A549 (cell line): ENCODE data around the gene TNIP2. TPM values are rescaled to one million over a fixed set of nuclear protein-coding genes. Genes with fewer than 3 reads are reported as not detected.

Experiments
- ATAC-seq, 2 experiments: fragments of 200-7000 bp in 1 of 2; fragments of >200 bp in 1 of 2; cut with Nextera tagmentation in 1 of 2; cut with Tn5 transposase in 1 of 2; 3 replicates each; pipeline versions ENCODE4 v1.8.0 to v1.9.1; 2018 to 2020; ENCODE audit warnings: mild to moderate bottlenecking in 1 of 2, moderate library complexity in 1 of 2
- CTCF ChIA-PET: fragments of 300-600 bp; sonication (Branson Sonifier 250); formaldehyde crosslinking; extraction: SDS; loops from one replicate; lab custom pipeline; 2021; ENCODE audit warnings: antibody characterized with exemption, inconsistent platforms; lab: Yijun Ruan, JAX
- POLR2A ChIA-PET: fragments of 350-600 bp; formaldehyde crosslinking; extraction: SDS; loops from one replicate; lab custom pipeline; 2021; ENCODE audit warnings: antibody characterized with exemption, inconsistent platforms; lab: Yijun Ruan, JAX
- DNase-seq, 2 experiments: peaks; one replicate each; pipeline versions ENCODE4 v3.0.0 to v3.0.0-alpha.2; 2011 to 2016; ENCODE audit warnings: low read depth in 1 of 2, low spot score in 1 of 2
- FAIRE-seq: peaks from 2 replicates; lab custom pipeline; 2011; peaks lifted over from hg19 to GRCh38; lab: Jason Lieb, UNC
- H3K27ac ChIP-seq, 2 experiments: fragments of >200 bp; sonication (Bioruptor Twin); formaldehyde crosslinking; 3 replicates each; pipeline ENCODE4 v1.5.1; 2016 to 2017
- H3K4me1 ChIP-seq: fragments of >200 bp; sonication (Bioruptor Twin); formaldehyde crosslinking; 3 replicates; pipeline ENCODE4 v1.6.1; 2016
- H3K4me2 ChIP-seq: fragments of >200 bp; sonication (Bioruptor Twin); formaldehyde crosslinking; 3 replicates; pipeline ENCODE4 v1.6.1; 2016
- H3K4me3 ChIP-seq: fragments of >200 bp; sonication (Bioruptor Twin); formaldehyde crosslinking; 3 replicates; pipeline ENCODE4 v1.5.1; 2016
- H3K9me3 ChIP-seq: fragments of >200 bp; sonication (Bioruptor Twin); formaldehyde crosslinking; 3 replicates; pipeline ENCODE4 v1.6.1; 2016
- CBX2 ChIP-seq: fragments of 200-600 bp; sonication (generic); IDR thresholded peaks from 2 replicates; pipeline ENCODE4 v1.6.1; 2016; ENCODE audit warnings: low read depth, mild to moderate bottlenecking, borderline replicate concordance
- CBX8 ChIP-seq: fragments of 200-600 bp; sonication (generic); IDR thresholded peaks from 2 replicates; pipeline ENCODE4 v1.6.1; 2016
- CEBPB ChIP-seq, 2 experiments: fragments of >200 bp in 1 of 2; sonication (Bioruptor Twin) in 1 of 2; formaldehyde crosslinking in 1 of 2; IDR thresholded peaks; 2 replicates each; pipeline ENCODE4 v1.6.1; 2012 to 2016
- CHD4 ChIP-seq: fragments of 200-600 bp; sonication (generic); IDR thresholded peaks from 2 replicates; pipeline ENCODE4 v1.6.1; 2016; ENCODE audit warnings: antibody characterized with exemption, mild to moderate bottlenecking, borderline replicate concordance
- E2F6 ChIP-seq: IDR thresholded peaks from 2 replicates; pipeline ENCODE4 v1.6.1; 2012; ENCODE audit warnings: low read depth, borderline replicate concordance
- EHF ChIP-seq: fragments of 250-450 bp; sonication (Bioruptor Pico); IDR thresholded peaks from 2 replicates; pipeline ENCODE4 v1.5.0; 2020; ENCODE audit warnings: mild to moderate bottlenecking
- EHMT2 ChIP-seq: fragments of 200-600 bp; sonication (generic); IDR thresholded peaks from 2 replicates; pipeline ENCODE4 v1.6.1; 2016; ENCODE audit warnings: antibody characterized with exemption, low read depth, mild to moderate bottlenecking, moderate library complexity
- GATA3 ChIP-seq: IDR thresholded peaks from 2 replicates; pipeline ENCODE4 v1.6.1; 2012; ENCODE audit warnings: borderline replicate concordance
- HES2 ChIP-seq: fragments of >200 bp; sonication (Bioruptor Twin); formaldehyde crosslinking; IDR thresholded peaks from 2 replicates; pipeline ENCODE4 v1.6.1; 2016
- HEYL ChIP-seq: fragments of 250-450 bp; sonication (Bioruptor Pico); IDR thresholded peaks from 2 replicates; pipeline ENCODE4 v1.8.0; 2021; ENCODE audit warnings: mild to moderate bottlenecking, moderate library complexity
- HOXA7 ChIP-seq: fragments of 250-450 bp; sonication (Bioruptor Pico); IDR thresholded peaks from 2 replicates; pipeline ENCODE4 v1.5.0; 2020; ENCODE audit warnings: mild to moderate bottlenecking, moderate library complexity
- JUN ChIP-seq, 2 experiments: fragments of >200 bp; sonication (Bioruptor Twin); formaldehyde crosslinking; IDR thresholded peaks; 2 replicates in 1 of 2; 3 replicates in 1 of 2; pipeline ENCODE4 v1.6.1; 2016 to 2017
- KDM1A ChIP-seq: fragments of 200-600 bp; sonication (generic); IDR thresholded peaks from 2 replicates; pipeline ENCODE4 v1.6.1; 2016; ENCODE audit warnings: low read depth, mild to moderate bottlenecking
- KDM5A ChIP-seq: fragments of 200-600 bp; sonication (generic); IDR thresholded peaks from 2 replicates; pipeline ENCODE4 v1.6.1; 2016; ENCODE audit warnings: antibody characterized with exemption, mild to moderate bottlenecking
- MAFK ChIP-seq: fragments of 450-650 bp; IDR thresholded peaks from 2 replicates; pipeline ENCODE4 v1.6.1; 2014; ENCODE audit not compliant: partially characterized antibody
- NFE2L2 ChIP-seq: fragments of 150-350 bp; conservative IDR thresholded peaks from 2 replicates; pipeline ENCODE4 v1.6.1; 2014; ENCODE audit warnings: low read length
- POLR2A ChIP-seq: IDR thresholded peaks from 2 replicates; pipeline ENCODE4 v1.6.1; 2012; ENCODE audit warnings: mild to moderate bottlenecking, low read length
- POLR2AphosphoS2 ChIP-seq: conservative IDR thresholded peaks from 2 replicates; pipeline ENCODE4 v1.6.1; 2012; ENCODE audit warnings: low read length, improper control_type of control experiment, inconsistent platforms
- RARB ChIP-seq: fragments of 250-450 bp; sonication (Bioruptor Pico); IDR thresholded peaks from 2 replicates; pipeline ENCODE4 v1.8.0; 2021; ENCODE audit warnings: mild to moderate bottlenecking, moderate library complexity
- SMC3 ChIP-seq: fragments of >200 bp; sonication (Bioruptor Twin); formaldehyde crosslinking; IDR thresholded peaks from 3 replicates; pipeline ENCODE4 v1.6.1; 2018; ENCODE audit warnings: inconsistent platforms
- SREBF2 ChIP-seq: fragments of 450-650 bp; IDR thresholded peaks from 2 replicates; pipeline ENCODE4 v1.6.1; 2014; ENCODE audit warnings: mild to moderate bottlenecking, moderate library complexity
- TFCP2L1 ChIP-seq: fragments of 250-450 bp; sonication (Bioruptor Pico); IDR thresholded peaks from 2 replicates; pipeline ENCODE4 v1.5.0; 2021; ENCODE audit warnings: mild to moderate bottlenecking
- TP53 ChIP-seq: fragments of 250-450 bp; sonication (Bioruptor Pico); IDR thresholded peaks from 2 replicates; pipeline ENCODE4 v1.5.0; 2021; ENCODE audit warnings: mild to moderate bottlenecking, moderate library complexity
- ZC3H11A ChIP-seq: fragments of 450-650 bp; IDR thresholded peaks from 2 replicates; pipeline ENCODE4 v1.6.1; 2014; ENCODE audit warnings: antibody characterized with exemption, mild to moderate bottlenecking
- ZFP36 ChIP-seq: fragments of 450-650 bp; IDR thresholded peaks from 2 replicates; pipeline ENCODE4 v1.6.1; 2014; ENCODE audit warnings: borderline replicate concordance; ENCODE audit not compliant: partially characterized antibody
- WGBS: methylation state at CpG from one replicate; pipeline ENCODE4 v1.1.6; 2017; ENCODE audit errors: missing lambda C conversion rate; 5-methylcytosine and 5-hydroxymethylcytosine counted together
- polyA plus RNA-seq, 4 experiments: library from polyadenylated mRNA; depleted of rRNA in 3 of 4; stranded (reverse); fragments of >200 nt; fragmentation: RNase III in 1 of 4; extraction: RNeasy Plus Mini Kit Qiagen cat#74134 plus additional on column Dnase treatment in 1 of 4; gene quantifications; 2 replicates in 3 of 4; 3 replicates in 1 of 4; pipeline ENCODE4 v1.2.3, GENCODE V29; 2011 to 2017

Gene TNIP2
- polyA plus RNA-seq, 2 of the 4 experiments (the other 2 are of a cell fraction) = 20.0 to 27.9 TPM

GRCh38 chr4:2714061-2714770 lies 41.9 kb downstream of the TNIP2 start:
- Histone ChIP-seq H3K27ac (no peak overlapping the region), H3K4me3 (no peak overlapping the region), H3K9me3 (no peaks in the 10 kb centered on the region), H3K4me1 (no peaks in the 10 kb centered on the region), H3K4me2 (no peak overlapping the region)
- WGBS = 90% methylated on average over 10 of the region's 10 CpGs
- CTCF ChIA-PET = interaction anchor here (0.7 kb wide), 1 partner anchor 8 kb away, joined by 3 read pairs; no protein-coding TSS in a partner anchor
- FAIRE-seq = no peak
- POLR2A ChIA-PET = no interaction called here
- TF ChIP-seq NFE2L2 = no peak
- no peak for TF ChIP-seq HEYL
- TF ChIP-seq CHD4 = no peak
- TF ChIP-seq JUN (IDR thresholded peaks at IDR 0.05) = no peak
- no peak for TF ChIP-seq KDM5A
- TF ChIP-seq ZC3H11A = no peak
- TF ChIP-seq MAFK = no peak
- TF ChIP-seq CEBPB (IDR thresholded peaks at IDR 0.05) = no peak
- no peak for TF ChIP-seq TFCP2L1 (CRISPR knock-in tag)
- ATAC-seq = no peak
- no peak for DNase-seq

- no peak for DNase-seq
- Histone ChIP-seq H3K4me2 (no peak overlapping the region), H3K4me1 (no peaks in the 10 kb centered on the region), H3K9me3 (no peaks in the 10 kb centered on the region), H3K27ac (no peak overlapping the region), H3K4me3 (no peak overlapping the region)
- ChIA-PET POLR2A (no interaction called here), CTCF (interaction anchor here (0.7 kb wide), 1 partner anchor 9 kb away, joined by 3 read pairs; no protein-coding TSS in a partner anchor)
- TF ChIP-seq TP53 (CRISPR knock-in tag) (no peak), POLR2AphosphoS2 (no peak), JUN (IDR thresholded peaks at IDR 0.05) (no peak), CBX2 (no peak), GATA3 (no peak), NFE2L2 (no peak), CBX8 (no peak), HEYL (no peak), HOXA7 (CRISPR knock-in tag) (no peak), KDM1A (no peak), E2F6 (no peak), EHMT2 (no peak), RARB (CRISPR knock-in tag) (no peak)
- no peak for ATAC-seq
- FAIRE-seq = no peak
- WGBS = 95% methylated on average over 5 of the region's 5 CpGs
Observed at GRCh38 chr4:2713337-2713736, 42.8 kb downstream of the TNIP2 start.

GRCh38 chr4:2712261-2712842 lies 43.8 kb downstream of the TNIP2 start:
- TF ChIP-seq HES2 (no peak), SREBF2 (no peak)

GRCh38 chr4:2702770-2703169 lies 53.4 kb downstream of the TNIP2 start:
- ChIA-PET CTCF (no interaction called here), POLR2A (no interaction called here)
- 97% methylated on average over 7 of the region's 7 CpGs for WGBS
- H3K27ac ChIP-seq = no peak overlapping the region
- H3K9me3 ChIP-seq = no peaks in the 10 kb centered on the region
- TF ChIP-seq KDM5A = no peak
- no peak for TF ChIP-seq POLR2A
- no peak for TF ChIP-seq EHMT2
- no peak for TF ChIP-seq SMC3
- TF ChIP-seq ZFP36 = no peak
- no peak for TF ChIP-seq ZC3H11A
- no peak for TF ChIP-seq GATA3
- no peak for TF ChIP-seq EHF (CRISPR knock-in tag)
- TF ChIP-seq E2F6 = no peak
- H3K4me1 ChIP-seq = no peaks in the 10 kb centered on the region
- FAIRE-seq (no peak), DNase-seq (no peak), ATAC-seq (no peak)
- H3K4me3 ChIP-seq = no peak overlapping the region
- H3K4me2 ChIP-seq = no peak overlapping the region

More at GRCh38 chr4:2712261-2712842, 43.8 kb downstream of the TNIP2 start:
- Histone ChIP-seq H3K4me2 (no peak overlapping the region), H3K27ac (no peak overlapping the region), H3K4me1 (no peaks in the 10 kb centered on the region), H3K9me3 (no peaks in the 10 kb centered on the region), H3K4me3 (no peak overlapping the region)
- ChIA-PET CTCF (no interaction called here), POLR2A (no interaction called here)
- WGBS = 96% methylated on average over 9 of the region's 9 CpGs
- no peak for FAIRE-seq
- no peak for ATAC-seq
- no peak for DNase-seq
